T1000 (cell line): ENCODE data around the gene MBD6.
A peak's percentile ranks its signal among the peaks of the same experiment; 100 is the strongest.

Experiments
- DNase-seq: peaks from one replicate; lab custom pipeline; 2025; ENCODE audit warnings: mixed read lengths; lab: John Stamatoyannopoulos, UW

The MBD6 gene

GRCh38 chr12:57529831-57530230 lies 7.2 kb downstream of the MBD6 start:
- no peak for DNase-seq

- no peak for DNase-seq
Measured at GRCh38 chr12:57530396-57531142, 7.9 kb downstream of the MBD6 start.

- DNase-seq: no peak
Measured at GRCh38 chr12:57531836-57532235, 9.2 kb downstream of the MBD6 start.

GRCh38 chr12:57533108-57533507 lies 10.5 kb downstream of the MBD6 start:
- DNase-seq: no peak

- no peak for DNase-seq
Measured at GRCh38 chr12:57534250-57534649, 11.6 kb downstream of the MBD6 start.

- DNase-seq: no peak
Measured at GRCh38 chr12:57534991-57535543, 12.4 kb downstream of the MBD6 start.

- no peak for DNase-seq
Measured at GRCh38 chr12:57535764-57536596, 13.4 kb downstream of the MBD6 start.

GRCh38 chr12:57536597-57536942 lies 13.9 kb downstream of the MBD6 start:
- no peak for DNase-seq

GRCh38 chr12:57539134-57539768 lies 16.6 kb downstream of the MBD6 start:
- DNase-seq: no peak

- no peak for DNase-seq
Measured at GRCh38 chr12:57541001-57541400, 18.4 kb downstream of the MBD6 start.

- no peak for DNase-seq
Measured at GRCh38 chr12:57541717-57542116, 19.1 kb downstream of the MBD6 start.

- DNase-seq: no peak
Measured at GRCh38 chr12:57543581-57543980, 21.0 kb downstream of the MBD6 start.

GRCh38 chr12:57545809-57546437 lies 23.3 kb downstream of the MBD6 start:
- DNase-seq: no peak

- DNase-seq: peak; percentile 93
Measured at GRCh38 chr12:57546438-57547287, 24.0 kb downstream of the MBD6 start, which contains the start of gene DCTN2. Gene DCTN2, minus strand, starts transcription at chr12:57547192. Its CDS starts 129 bp downstream, at chr12:57547063.

- DNase-seq: no peak
Measured at GRCh38 chr12:57547288-57548012, 24.8 kb downstream of the MBD6 start.

- DNase-seq: no peak
Measured at GRCh38 chr12:57548013-57548315, 25.3 kb downstream of the MBD6 start.

GRCh38 chr12:57548488-57548887 lies 25.9 kb downstream of the MBD6 start:
- no peak for DNase-seq

GRCh38 chr12:57549203-57549908 lies 26.7 kb downstream of the MBD6 start:
- no peak for DNase-seq

- DNase-seq: no peak
Measured at GRCh38 chr12:57549909-57550640, 27.5 kb downstream of the MBD6 start, which contains the start of gene KIF5A. Gene KIF5A, plus strand, starts transcription at chr12:57550044. Its CDS starts 228 bp downstream, at chr12:57550272.
